ENCODE results near the gene SCARB2. TPM values are rescaled to one million over a fixed set of nuclear protein-coding genes. Genes with fewer than 3 reads are reported as not detected.

The SCARB2 gene
- total RNA-seq, 2 donors from 2014 or later = 102 to 112 TPM

- peak; percentile 91 for DNase-seq
- peak; percentile 88 to 90 for ATAC-seq
- intact Hi-C loops (cut with DNase I) = loop anchor here in 1 of 2 donors (5.0 to 10.0 kb wide), 2 partner anchors 248 to 325 kb away; no protein-coding TSS in a partner anchor
Measured at GRCh38 chr4:76179398-76180318, 34.0 kb downstream of the SCARB2 start.

- ATAC-seq (peak in 1 of 2 donors; percentile 44), DNase-seq (no peak)
- intact Hi-C loops (cut with DNase I) = loop anchor here in 1 of 2 donors (10.0 kb wide), 1 partner anchor 327 kb away; no protein-coding TSS in a partner anchor
Measured at GRCh38 chr4:76178296-76178695, 35.3 kb downstream of the SCARB2 start.

DNA sequence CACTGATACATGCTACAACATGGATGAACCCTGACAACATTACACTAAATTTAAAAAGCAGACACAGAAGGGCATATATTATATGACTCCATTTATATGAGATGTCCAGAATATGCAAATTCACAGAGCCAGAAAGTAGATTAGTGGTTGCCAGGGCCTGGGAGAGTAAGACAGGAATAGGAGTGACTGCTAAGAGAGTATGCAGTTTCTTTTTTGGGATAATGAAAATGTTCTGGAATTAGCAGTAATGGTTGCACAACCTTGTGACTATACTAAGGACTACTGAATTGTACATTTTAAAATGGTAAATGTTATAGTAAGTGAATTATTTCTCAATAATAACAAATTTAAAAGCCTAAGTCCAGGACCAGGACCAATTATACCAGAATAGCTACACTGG is 35.9 kb downstream of the SCARB2 start:
- ATAC-seq (peak in 1 of 2 donors; percentile 11), DNase-seq (no peak)
- intact Hi-C loops (cut with DNase I) = loop anchor here in 1 of 2 donors (10.0 kb wide), 1 partner anchor 327 kb away; no protein-coding TSS in a partner anchor

DNA sequence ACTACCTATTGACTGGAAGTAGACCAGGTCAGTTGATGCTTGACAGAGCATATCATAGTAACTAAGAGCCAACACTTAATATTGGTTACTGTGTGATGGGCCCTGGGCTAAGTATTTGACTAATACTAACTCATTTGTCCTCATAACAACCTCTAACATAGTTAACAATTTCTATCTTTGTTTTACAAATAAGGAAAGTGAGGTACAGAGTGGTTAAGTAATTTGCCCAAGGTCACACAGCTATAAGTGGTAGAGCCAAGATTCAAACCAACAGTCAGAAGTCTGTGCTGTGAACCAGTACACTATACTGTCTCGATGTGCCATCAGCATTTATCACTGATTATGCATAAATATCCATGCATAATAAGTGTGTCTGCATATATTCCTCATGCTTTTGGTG is 38.3 kb downstream of the SCARB2 start:
- intact Hi-C loops (cut with DNase I) = loop anchor here in 1 of 2 donors (10.0 kb wide), 1 partner anchor 329 kb away; no protein-coding TSS in a partner anchor
- ATAC-seq = no peak
- DNase-seq = no peak

DNA sequence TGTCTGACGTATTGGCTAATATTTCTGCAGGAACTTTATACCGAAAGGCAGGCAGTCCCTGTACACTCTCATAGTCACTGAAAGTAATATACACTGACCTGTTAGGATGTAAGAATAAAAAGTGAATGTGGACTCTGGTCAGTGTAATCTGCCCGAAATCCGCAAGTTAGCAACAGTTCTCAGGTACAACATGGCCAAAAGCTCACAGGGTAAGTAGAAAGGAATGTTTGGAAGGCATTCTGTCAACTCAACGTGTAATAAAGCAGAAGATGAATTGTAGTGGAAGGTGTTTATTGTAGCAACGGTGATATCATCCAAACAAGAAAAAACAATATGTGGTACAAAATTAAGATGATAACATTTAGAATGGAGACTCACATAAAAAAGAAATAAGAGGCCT is 39.4 kb downstream of the SCARB2 start:
- no peak for ATAC-seq
- intact Hi-C loops (cut with DNase I) = loop anchor here in 1 of 2 donors (10.0 kb wide), 1 partner anchor 331 kb away; no protein-coding TSS in a partner anchor

DNA sequence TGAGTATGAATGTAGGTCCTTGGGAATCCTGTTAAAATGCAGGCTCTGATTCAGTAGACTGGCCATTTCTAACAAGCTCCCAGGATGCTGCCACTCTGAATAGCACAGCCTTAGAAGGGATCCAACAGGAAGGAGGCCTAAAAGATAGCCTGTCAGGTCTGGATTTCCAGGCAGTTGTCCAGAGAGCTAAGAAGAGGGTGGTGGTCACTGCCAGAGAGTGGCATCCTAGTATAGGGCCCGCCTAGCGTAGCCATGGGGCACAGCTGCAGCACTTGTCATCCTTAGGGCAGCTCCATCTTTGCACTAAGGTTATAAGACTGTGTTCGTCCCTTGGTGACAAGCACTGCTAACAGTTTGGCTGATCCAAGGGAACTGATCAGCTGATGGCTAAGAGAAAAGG is 44.9 kb downstream of the SCARB2 start:
- peak in 1 of 2 donors; percentile 27 for ATAC-seq
- DNase-seq = no peak
- intact Hi-C loops (cut with DNase I) = no loop called here

More for the DNA sequence above, 39.4 kb downstream of the SCARB2 start:
- no peak for DNase-seq

GRCh38 chr4:76166480-76166879 is 47.1 kb downstream of the SCARB2 start:
- no peak for ATAC-seq

GRCh38 chr4:76160355-76160754 is 53.3 kb downstream of the SCARB2 start:
- intact Hi-C loops (cut with DNase I) = no loop called here

More at GRCh38 chr4:76166480-76166879, 47.1 kb downstream of the SCARB2 start:
- intact Hi-C loops (cut with DNase I) = no loop called here
- DNase-seq = no peak

DNA sequence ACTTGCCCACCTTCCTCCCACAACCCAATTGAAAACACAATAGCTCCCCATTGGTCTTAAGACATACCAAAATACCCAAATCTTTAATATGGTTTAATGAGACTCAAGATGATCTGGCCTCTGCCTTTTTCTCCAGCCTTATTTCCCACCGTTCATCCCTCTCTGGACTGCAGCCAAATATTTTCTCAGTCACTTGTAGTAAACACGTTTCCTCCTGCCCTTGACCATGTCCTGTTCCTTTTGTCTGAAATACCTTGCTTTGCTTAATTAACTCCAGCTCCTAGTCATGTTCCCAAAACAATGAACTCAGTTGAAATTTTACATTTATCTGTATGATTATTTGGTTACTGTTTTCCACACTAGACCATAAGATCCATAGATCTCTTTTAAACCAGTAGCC is 57.0 kb downstream of the SCARB2 start:
- intact Hi-C loops (cut with DNase I) = no loop called here
- no peak for ATAC-seq
- no peak for DNase-seq

More at GRCh38 chr4:76160355-76160754, 53.3 kb downstream of the SCARB2 start:
- DNase-seq = no peak
- no peak for ATAC-seq

DNA sequence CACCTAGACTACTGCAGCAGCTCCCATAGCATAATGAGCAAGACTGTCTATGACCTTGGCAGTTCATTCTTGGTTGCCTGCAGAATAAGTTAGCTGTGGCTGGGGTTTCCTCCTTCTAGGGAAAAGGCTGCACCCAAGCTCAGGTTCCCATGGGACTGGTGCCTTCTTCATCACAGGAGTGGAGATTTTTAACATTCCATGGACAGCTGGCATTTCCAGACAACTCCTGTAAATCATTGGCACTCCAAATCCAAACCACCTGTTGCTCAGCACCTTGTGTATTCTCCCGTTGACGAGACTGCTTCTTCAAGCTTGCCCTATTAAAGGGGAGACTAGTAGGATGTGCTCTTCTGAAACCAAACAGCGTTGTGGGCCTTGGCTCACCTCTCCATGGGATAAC is 57.6 kb downstream of the SCARB2 start:
- intact Hi-C loops (cut with DNase I) = no loop called here
- DNase-seq = no peak
- ATAC-seq = no peak

DNA sequence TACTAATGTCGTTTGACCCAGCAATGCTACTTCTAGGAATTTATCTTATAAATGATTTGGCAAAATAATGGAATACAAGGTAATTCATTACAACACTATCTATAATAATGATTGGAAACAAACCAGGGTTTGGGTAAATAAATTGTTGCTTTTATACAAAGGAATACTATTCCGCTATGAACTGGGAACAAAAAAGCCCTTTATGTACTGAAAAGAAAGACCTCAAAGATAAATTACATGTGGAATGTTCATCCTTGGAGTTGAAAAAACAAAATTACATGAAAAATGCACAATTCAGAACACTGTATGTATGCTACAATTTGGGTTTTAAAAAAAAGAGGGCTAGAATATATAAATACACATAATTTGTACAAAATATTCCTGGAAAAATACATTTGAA is 60.3 kb downstream of the SCARB2 start:
- DNase-seq (no peak), ATAC-seq (no peak)
- intact Hi-C loops (cut with DNase I) = no loop called here

GRCh38 chr4:76148142-76148865 is 65.3 kb downstream of the SCARB2 start, which contains the start of gene NUP54:
Gene NUP54, minus strand, starts transcription at chr4:76148397. Its CDS starts 23 bp downstream, at chr4:76148374.
- intact Hi-C loops (cut with DNase I) = loop anchor here in 1 of 2 donors (5.0 kb wide), 1 partner anchor 64 kb away; the partner anchor contains the start of gene SCARB2
- peak; percentile 99 for ATAC-seq
- peak; percentile 95 for DNase-seq

DNA sequence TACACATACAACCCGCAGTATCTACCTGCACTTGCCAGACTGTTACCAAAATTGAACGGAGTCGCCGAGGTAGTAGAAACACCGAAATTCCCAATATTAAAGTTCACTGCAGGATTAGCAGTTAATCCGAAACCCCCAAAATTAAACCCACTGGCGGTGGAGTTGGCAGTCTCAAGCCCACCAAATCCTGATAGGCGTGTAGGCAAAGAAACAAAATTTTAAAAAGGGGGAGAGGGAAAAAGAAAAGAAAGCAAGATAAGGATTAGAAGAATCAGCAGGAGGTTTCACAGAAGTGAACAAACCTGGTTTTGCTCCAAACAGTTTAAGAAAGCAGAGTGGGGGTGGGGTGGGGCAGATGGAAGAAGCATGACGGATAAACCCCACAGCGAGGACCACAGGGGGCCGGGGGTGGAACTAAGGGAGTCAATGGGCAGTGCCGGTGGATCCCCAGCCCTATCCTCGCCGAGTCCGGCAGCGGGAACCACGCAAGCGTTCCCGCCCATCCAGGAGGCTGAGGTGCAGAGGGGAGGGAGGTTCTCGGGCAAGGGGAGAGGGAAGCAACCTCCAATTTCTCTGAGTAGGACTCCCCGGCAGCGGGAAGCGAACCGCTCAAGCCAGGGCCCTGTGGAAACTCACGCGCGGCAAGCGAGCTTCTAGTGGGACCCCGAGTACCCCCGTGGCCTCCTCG is 66.0 kb downstream of the SCARB2 start:
- intact Hi-C loops (cut with DNase I) = loop anchor here in 1 of 2 donors (5.0 kb wide), 1 partner anchor 65 kb away; the partner anchor contains the start of gene SCARB2
- ATAC-seq = peak; percentile 70 to 92
- DNase-seq = peak; percentile 65

- no peak for ATAC-seq
- intact Hi-C loops (cut with DNase I) = no loop called here
- no peak for DNase-seq
Measured at GRCh38 chr4:76144546-76144945, 69.1 kb downstream of the SCARB2 start.

GRCh38 chr4:76141241-76141640 is 72.4 kb downstream of the SCARB2 start:
- DNase-seq = no peak
- intact Hi-C loops (cut with DNase I) = no loop called here
- no peak for ATAC-seq

DNA sequence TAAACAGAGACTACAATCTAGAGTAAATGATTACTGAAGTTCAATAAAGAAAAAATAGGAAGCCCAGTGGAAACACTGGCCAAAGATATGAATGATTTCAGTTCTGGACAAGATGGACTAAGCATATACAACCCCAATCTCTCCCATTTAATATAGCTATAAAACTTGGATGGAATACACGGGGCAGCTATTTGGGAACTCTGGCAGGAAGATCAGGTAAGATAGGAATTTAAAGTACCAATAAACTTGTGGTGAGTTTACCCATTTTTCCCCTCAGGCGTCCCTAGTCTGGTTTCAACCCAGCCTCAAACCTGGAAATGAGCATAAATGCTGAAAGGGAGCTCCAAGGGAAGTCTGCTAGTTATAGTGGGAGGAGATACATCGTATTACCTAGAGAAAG is 85.9 kb downstream of the SCARB2 start:
- no peak for DNase-seq
- intact Hi-C loops (cut with DNase I) = no loop called here
- ATAC-seq = no peak

DNA sequence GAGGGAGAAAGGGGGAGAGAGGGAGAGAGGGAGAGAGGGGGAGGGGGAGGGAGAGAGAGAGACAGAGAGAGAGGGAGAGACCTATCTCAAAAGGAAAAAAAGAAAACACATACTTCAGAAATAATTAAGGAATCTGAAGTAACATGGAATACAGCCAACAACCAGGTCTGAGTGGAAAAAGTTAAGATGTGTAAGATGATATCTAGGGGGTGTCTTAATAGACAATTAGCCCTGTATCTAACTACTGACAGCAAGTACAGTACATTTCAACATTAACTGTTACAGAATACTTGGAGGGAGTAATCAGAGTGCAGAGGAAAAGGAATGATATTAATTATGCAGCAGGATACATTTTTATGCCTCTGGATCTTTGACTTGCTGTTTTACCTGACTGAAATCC is 87.8 kb downstream of the SCARB2 start:
- intact Hi-C loops (cut with DNase I) = no loop called here
- ATAC-seq = no peak
- DNase-seq = no peak

- DNase-seq (no peak), ATAC-seq (no peak)
- intact Hi-C loops (cut with DNase I) = no loop called here
Measured at GRCh38 chr4:76120199-76120598, 93.4 kb downstream of the SCARB2 start.

- no peak for DNase-seq
- no peak for ATAC-seq
- intact Hi-C loops (cut with DNase I) = no loop called here
Measured at GRCh38 chr4:76117536-76117935, 96.1 kb downstream of the SCARB2 start.
